ENCODE data around the gene ERBB4. TPM values are rescaled to one million over a fixed set of nuclear protein-coding genes. Genes with fewer than 3 reads are reported as not detected.

Gene ERBB4
- total RNA-seq, 1 donor from 2014 or later, result 8.3 TPM

- H3K27ac ChIP-seq (replicated peaks), result no peak overlapping the region
- no peak overlapping the region for H3K4me3 ChIP-seq
- H3K36me3 ChIP-seq, result no peaks in the 10 kb centered on the region
- intact Hi-C loops (cut with micrococcal nuclease), result no loop called here
- peaks cover 5% of the 10 kb centered on the region for H3K9me3 ChIP-seq (replicated peaks)
- no peak for TF ChIP-seq CTCF (IDR thresholded peaks at IDR 0.05; ENCODE audit: borderline replicate concordance)
- peaks cover 9% of the 10 kb centered on the region for H3K4me1 ChIP-seq
- no peaks in the 10 kb centered on the region for H3K27me3 ChIP-seq (ENCODE audit: low read depth)
- DNase-seq, result no peak
Measured at GRCh38 chr2:212428681-212429478, 109.7 kb downstream of the ERBB4 start.

- no peaks in the 10 kb centered on the region for H3K27me3 ChIP-seq (ENCODE audit: low read depth)
- no peaks in the 10 kb centered on the region for H3K36me3 ChIP-seq
- H3K4me1 ChIP-seq, result peaks cover 9% of the 10 kb centered on the region
- H3K27ac ChIP-seq (replicated peaks), result no peak overlapping the region
- no peak overlapping the region for H3K4me3 ChIP-seq
- DNase-seq, result no peak
- H3K9me3 ChIP-seq (replicated peaks), result peaks cover 5% of the 10 kb centered on the region
- intact Hi-C loops (cut with micrococcal nuclease), result no loop called here
- no peak for TF ChIP-seq CTCF (IDR thresholded peaks at IDR 0.05; ENCODE audit: borderline replicate concordance)
Measured at GRCh38 chr2:212427638-212428037, 111.0 kb downstream of the ERBB4 start.

DNA sequence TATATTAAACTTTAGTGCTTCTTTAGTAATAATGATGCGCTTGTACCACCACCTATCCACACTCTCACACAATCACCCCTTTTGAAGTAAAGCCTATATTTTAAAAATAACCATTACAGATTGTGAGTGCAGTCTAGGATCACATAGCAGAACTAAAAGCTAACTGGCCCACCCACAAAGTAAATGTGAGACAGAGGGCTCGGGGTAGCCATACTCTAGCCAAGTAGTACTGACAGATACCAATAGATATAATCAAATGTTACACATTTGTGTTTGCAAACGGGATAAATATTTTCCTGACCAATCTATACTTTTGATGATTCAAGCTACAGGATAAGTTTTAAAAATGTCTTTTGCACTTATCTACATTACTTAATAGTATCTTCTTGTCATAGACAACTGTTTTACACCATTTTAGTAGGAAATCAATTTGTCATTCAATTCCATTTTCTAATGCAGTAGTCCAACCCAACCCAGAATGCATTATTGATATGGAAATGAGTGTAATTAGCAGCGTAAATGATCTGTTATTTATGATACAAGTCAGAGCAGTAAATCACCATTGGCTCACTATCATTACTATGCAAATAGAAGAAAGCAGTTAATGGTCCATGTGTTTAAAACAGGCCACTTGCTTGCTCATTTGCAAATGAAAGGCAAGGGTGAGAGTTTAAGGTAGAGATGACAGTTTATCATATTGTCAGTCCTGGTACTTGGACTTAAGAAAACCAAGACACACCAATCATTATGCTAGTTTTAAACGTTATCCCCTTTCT lies 111.8 kb downstream of the ERBB4 start:
- Histone ChIP-seq H3K9me3 (replicated peaks) (peaks cover 5% of the 10 kb centered on the region), H3K36me3 (no peaks in the 10 kb centered on the region), H3K27ac (replicated peaks) (no peak overlapping the region), H3K27me3 (ENCODE audit: low read depth) (no peaks in the 10 kb centered on the region), H3K4me3 (no peak overlapping the region), H3K4me1 (peaks cover 9% of the 10 kb centered on the region)
- intact Hi-C loops (cut with micrococcal nuclease), result no loop called here
- TF ChIP-seq CTCF (IDR thresholded peaks at IDR 0.05; ENCODE audit: borderline replicate concordance), result no peak
- DNase-seq, result no peak

- Histone ChIP-seq H3K27ac (replicated peaks) (no peak overlapping the region), H3K4me1 (peaks cover 5% of the 10 kb centered on the region), H3K9me3 (replicated peaks) (peaks cover 5% of the 10 kb centered on the region), H3K4me3 (no peak overlapping the region), H3K36me3 (no peaks in the 10 kb centered on the region), H3K27me3 (ENCODE audit: low read depth) (no peaks in the 10 kb centered on the region)
- intact Hi-C loops (cut with micrococcal nuclease), result no loop called here
- TF ChIP-seq CTCF (IDR thresholded peaks at IDR 0.05; ENCODE audit: borderline replicate concordance), result no peak
- no peak for DNase-seq
Measured at GRCh38 chr2:212424082-212424481, 114.5 kb downstream of the ERBB4 start.

- Histone ChIP-seq H3K36me3 (no peaks in the 10 kb centered on the region), H3K4me1 (no peaks in the 10 kb centered on the region), H3K27me3 (ENCODE audit: low read depth) (no peaks in the 10 kb centered on the region), H3K9me3 (replicated peaks) (peaks cover 5% of the 10 kb centered on the region), H3K27ac (replicated peaks) (no peak overlapping the region), H3K4me3 (no peak overlapping the region)
- intact Hi-C loops (cut with micrococcal nuclease), result no loop called here
- TF ChIP-seq CTCF (IDR thresholded peaks at IDR 0.05; ENCODE audit: borderline replicate concordance), result no peak
- DNase-seq, result no peak
Measured at GRCh38 chr2:212423089-212423488, 115.5 kb downstream of the ERBB4 start.
